ENCODE results near the gene SLC2A3. TPM values are rescaled to one million over a fixed set of nuclear protein-coding genes. Genes with fewer than 3 reads are reported as not detected.

SLC2A3 gene
- total RNA-seq (2021) (717 to 819 TPM (median 816 TPM) in 3 replicates), Bru-seq, nascent RNA (percentile 99 among the genes with signal in this experiment)
- long read RNA-seq, experiment 1, full-length matches to known transcripts, result 2,215 of 2,564 reads
- long read RNA-seq, experiment 1, partial matches to known transcripts, result 145 of 2,564 reads
- long read RNA-seq, experiment 1, other reads (novel, unspliced or antisense), result 204 of 2,564 reads
- long read RNA-seq, experiment 2, full-length matches to known transcripts, result 318 of 770 reads
- long read RNA-seq, experiment 2, partial matches to known transcripts, result 72 of 770 reads
- long read RNA-seq, experiment 2, other reads (novel, unspliced or antisense), result 380 of 770 reads
- long read RNA-seq, experiment 3, transcript SLC2A3-201 (10 exons, 3,915 nt), result major isoform, 179 of 250 reads
- long read RNA-seq, experiment 3, partial matches to known transcripts, result 57 of 250 reads
- long read RNA-seq, experiment 3, other reads (novel, unspliced or antisense), result 10 of 250 reads

GRCh38 chr12:7935590-7936581 is at the start of gene SLC2A3:
SLC2A3 (minus strand) TSS chr12:7936187; CDS start chr12:7936034, 153 bp downstream.
- Mint-ChIP-seq H3K9me3 (no peaks in the 10 kb centered on the region), H3K4me1 (peaks cover 18% of the 10 kb centered on the region), H3K36me3 (no peaks in the 10 kb centered on the region; the same call in none of the 2 replicates), H3K27ac (no peak within 1 kb of the TSS), H3K27me3 (ENCODE audit: low read depth) (no peaks in the 10 kb centered on the region), H3K4me3 (no peak within 1 kb of the TSS)
- CTCF ChIA-PET, result interaction anchor here (0.5 to 7.4 kb wide), 10 partner anchors 25 to 749 kb away, joined by 3 to 205 read pairs (median 4); no protein-coding TSS in a partner anchor
- POLR2A ChIA-PET, result interaction anchor here (0.5 to 3.9 kb wide), 30 partner anchors 8 to 293 kb away, joined by 3 to 89 read pairs (median 4); no protein-coding TSS in a partner anchor
- TF ChIP-seq NR1H2 (CRISPR knock-in tag; IDR thresholded peaks at IDR 0.05), result no peak
- TF ChIP-seq ZMAT4 (CRISPR knock-in tag; IDR thresholded peaks at IDR 0.05), result peak; percentile 80; the same call in 1 of the 2 replicates
- no peak for TF ChIP-seq FOXK1 (CRISPR knock-in tag; IDR thresholded peaks at IDR 0.05)
- no peak for TF ChIP-seq ELF4 (CRISPR knock-in tag; IDR thresholded peaks at IDR 0.05; ENCODE audit: low read depth)
- no peak for TF ChIP-seq PRRX2 (CRISPR knock-in tag; IDR thresholded peaks at IDR 0.05)
- no peak for TF ChIP-seq SOX15 (CRISPR knock-in tag; IDR thresholded peaks at IDR 0.05)
- peak; percentile 81 for TF ChIP-seq RORB (CRISPR knock-in tag; IDR thresholded peaks at IDR 0.05)
- TF ChIP-seq ZNF219 (CRISPR knock-in tag; IDR thresholded peaks at IDR 0.05; ENCODE audit: borderline replicate concordance), result no peak
- TF ChIP-seq ZNF671 (CRISPR knock-in tag; IDR thresholded peaks at IDR 0.05), result no peak
- TF ChIP-seq ZNF396 (CRISPR knock-in tag; IDR thresholded peaks at IDR 0.05; ENCODE audit: borderline replicate concordance), result no peak
- no peak for TF ChIP-seq HMGA2 (CRISPR knock-in tag; IDR thresholded peaks at IDR 0.05)
- ATAC-seq, result peak; percentile 59
- DNase-seq (ENCODE audit: low spot score), result peak; percentile 33

GRCh38 chr12:7984900-7985299 is 48.9 kb upstream of the SLC2A3 start:
- no peak for DNase-seq (ENCODE audit: low spot score)
- H3K4me3 Mint-ChIP-seq, result no peak overlapping the region
- H3K36me3 Mint-ChIP-seq, result no peaks in the 10 kb centered on the region
- ChIA-PET POLR2A (no interaction called here), CTCF (no interaction called here)
- no peaks in the 10 kb centered on the region for H3K27me3 Mint-ChIP-seq (ENCODE audit: low read depth)
- H3K27ac Mint-ChIP-seq, result no peak overlapping the region
- no peaks in the 10 kb centered on the region for H3K9me3 Mint-ChIP-seq
- no peak for ATAC-seq
- peaks cover 21% of the 10 kb centered on the region for H3K4me1 Mint-ChIP-seq
- no peak for TF ChIP-seq NFATC4 (CRISPR knock-in tag; IDR thresholded peaks at IDR 0.05)
- no peak for TF ChIP-seq E2F4 (CRISPR knock-in tag; IDR thresholded peaks at IDR 0.05; ENCODE audit: borderline replicate concordance, low read depth)
- TF ChIP-seq CBFB (CRISPR knock-in tag; IDR thresholded peaks at IDR 0.05; ENCODE audit: low read depth), result no peak
- no peak for TF ChIP-seq ETV6 (CRISPR knock-in tag; IDR thresholded peaks at IDR 0.05)
- no peak for TF ChIP-seq ELF4 (CRISPR knock-in tag; IDR thresholded peaks at IDR 0.05; ENCODE audit: low read depth)
- no peak for TF ChIP-seq SMAD3 (CRISPR knock-in tag; IDR thresholded peaks at IDR 0.05; ENCODE audit: borderline replicate concordance)
- no peak for TF ChIP-seq TEAD1 (CRISPR knock-in tag; IDR thresholded peaks at IDR 0.05)
- no peak for TF ChIP-seq ERG (CRISPR knock-in tag; IDR thresholded peaks at IDR 0.05)
- no peak for TF ChIP-seq ZNF121 (CRISPR knock-in tag; IDR thresholded peaks at IDR 0.05)
- no peak for TF ChIP-seq ATF1 (CRISPR knock-in tag; IDR thresholded peaks at IDR 0.05)
- TF ChIP-seq GTF2I (CRISPR knock-in tag; conservative IDR thresholded peaks at IDR 0.05), result no peak
- TF ChIP-seq ATF2 (CRISPR knock-in tag; IDR thresholded peaks at IDR 0.05; ENCODE audit: borderline replicate concordance, low read depth), result no peak
- TF ChIP-seq GRHL2 (CRISPR knock-in tag; IDR thresholded peaks at IDR 0.05; ENCODE audit: insufficient replicate concordance, severe bottlenecking), result no peak
- no peak for TF ChIP-seq ESRRA (CRISPR knock-in tag; IDR thresholded peaks at IDR 0.05; ENCODE audit: borderline replicate concordance)
- no peak for TF ChIP-seq AR (CRISPR knock-in tag; IDR thresholded peaks at IDR 0.05)
- TF ChIP-seq ZNF671 (CRISPR knock-in tag; IDR thresholded peaks at IDR 0.05), result no peak

Measured in WTC11 (cell line).